Measurements from ENCODE around the gene GJA3.

Gene GJA3

GRCh38 chr13:20193162-20193906 is 32.5 kb upstream of the GJA3 start:
- TF ChIP-seq POLR2AphosphoS5 (IDR thresholded peaks at IDR 0.05; ENCODE audit: low read depth, low read length) = no peak

DNA sequence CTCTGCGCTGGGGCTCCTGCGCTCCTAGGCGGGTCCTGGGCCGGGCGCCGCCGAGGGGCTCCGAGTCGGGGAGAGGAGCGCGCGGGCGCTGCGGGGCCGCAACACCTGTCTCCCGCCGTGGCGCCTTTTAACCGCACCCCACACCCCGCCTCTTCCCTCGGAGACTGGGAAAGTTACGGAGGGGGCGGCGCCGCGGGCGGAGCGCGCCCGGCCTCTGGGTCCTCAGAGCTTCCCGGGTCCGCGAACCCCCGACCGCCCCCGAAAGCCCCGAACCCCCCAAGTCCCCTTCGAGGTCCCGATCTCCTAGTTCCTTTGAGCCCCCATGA is 31.9 kb upstream of the GJA3 start, which contains the start of gene GJB2:
Gene GJB2, minus strand, starts transcription at position 103 of the 326 bp plus-strand sequence. CDS start 3,357 bp downstream, outside the sequence.
- TF ChIP-seq POLR2AphosphoS5 (IDR thresholded peaks at IDR 0.05; ENCODE audit: low read depth, low read length) (no peak), TAF1 (IDR thresholded peaks at IDR 0.05; ENCODE audit: borderline replicate concordance, insufficient read depth, low read length) (no peak), SIN3A (IDR thresholded peaks at IDR 0.05; ENCODE audit: borderline replicate concordance, insufficient read depth, low read length) (no peak), FOXP2 (optimal IDR thresholded peaks at IDR 0.05; ENCODE audit: borderline replicate concordance, extremely low read depth, extremely low read length, insufficient read depth) (no peak)
- TF ChIP-seq, protein P1, sequence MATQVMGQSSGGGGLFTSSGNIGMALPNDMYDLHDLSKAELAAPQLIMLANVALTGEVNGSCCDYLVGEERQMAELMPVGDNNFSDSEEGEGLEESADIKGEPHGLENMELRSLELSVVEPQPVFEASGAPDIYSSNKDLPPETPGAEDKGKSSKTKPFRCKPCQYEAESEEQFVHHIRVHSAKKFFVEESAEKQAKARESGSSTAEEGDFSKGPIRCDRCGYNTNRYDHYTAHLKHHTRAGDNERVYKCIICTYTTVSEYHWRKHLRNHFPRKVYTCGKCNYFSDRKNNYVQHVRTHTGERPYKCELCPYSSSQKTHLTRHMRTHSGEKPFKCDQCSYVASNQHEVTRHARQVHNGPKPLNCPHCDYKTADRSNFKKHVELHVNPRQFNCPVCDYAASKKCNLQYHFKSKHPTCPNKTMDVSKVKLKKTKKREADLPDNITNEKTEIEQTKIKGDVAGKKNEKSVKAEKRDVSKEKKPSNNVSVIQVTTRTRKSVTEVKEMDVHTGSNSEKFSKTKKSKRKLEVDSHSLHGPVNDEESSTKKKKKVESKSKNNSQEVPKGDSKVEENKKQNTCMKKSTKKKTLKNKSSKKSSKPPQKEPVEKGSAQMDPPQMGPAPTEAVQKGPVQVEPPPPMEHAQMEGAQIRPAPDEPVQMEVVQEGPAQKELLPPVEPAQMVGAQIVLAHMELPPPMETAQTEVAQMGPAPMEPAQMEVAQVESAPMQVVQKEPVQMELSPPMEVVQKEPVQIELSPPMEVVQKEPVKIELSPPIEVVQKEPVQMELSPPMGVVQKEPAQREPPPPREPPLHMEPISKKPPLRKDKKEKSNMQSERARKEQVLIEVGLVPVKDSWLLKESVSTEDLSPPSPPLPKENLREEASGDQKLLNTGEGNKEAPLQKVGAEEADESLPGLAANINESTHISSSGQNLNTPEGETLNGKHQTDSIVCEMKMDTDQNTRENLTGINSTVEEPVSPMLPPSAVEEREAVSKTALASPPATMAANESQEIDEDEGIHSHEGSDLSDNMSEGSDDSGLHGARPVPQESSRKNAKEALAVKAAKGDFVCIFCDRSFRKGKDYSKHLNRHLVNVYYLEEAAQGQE (IDR thresholded peaks at IDR 0.05; ENCODE audit: insufficient read depth in 1 of 2, low read depth in 2 of 2, low read length in 2 of 2) = no peak

DNA sequence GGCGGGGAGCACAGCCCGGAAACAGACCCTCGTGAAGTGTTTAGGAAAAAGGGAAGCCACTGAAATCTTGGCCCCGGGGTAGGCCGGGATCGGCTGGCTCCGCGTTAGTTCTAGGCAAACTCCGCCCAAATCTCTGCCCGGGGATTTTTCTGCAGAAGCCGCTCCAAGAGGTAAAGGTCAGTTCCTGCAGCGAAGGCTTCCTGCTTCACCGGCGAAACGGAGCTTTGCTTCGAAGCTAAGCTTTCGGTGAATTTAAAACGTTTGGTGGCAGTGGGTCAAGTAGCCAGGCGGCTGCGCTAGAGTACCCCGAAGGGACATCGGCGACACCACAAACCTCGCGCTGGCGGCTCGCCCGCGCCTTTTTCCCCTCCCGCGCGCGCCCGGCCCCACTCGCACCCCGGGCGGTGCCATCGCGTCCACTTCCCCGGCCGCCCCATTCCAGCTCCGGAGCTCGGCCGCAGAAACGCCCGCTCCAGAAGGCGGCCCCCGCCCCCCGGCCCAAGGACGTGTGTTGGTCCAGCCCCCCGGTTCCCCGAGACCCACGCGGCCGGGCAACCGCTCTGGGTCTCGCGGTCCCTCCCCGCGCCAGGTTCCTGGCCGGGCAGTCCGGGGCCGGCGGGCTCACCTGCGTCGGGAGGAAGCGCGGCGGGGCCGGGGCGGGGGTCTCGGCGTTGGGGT is 31.4 kb upstream of the GJA3 start:
- no peak for TF ChIP-seq TAF1 (IDR thresholded peaks at IDR 0.05; ENCODE audit: borderline replicate concordance, insufficient read depth, low read length)

- TF ChIP-seq TAF1 (IDR thresholded peaks at IDR 0.05; ENCODE audit: borderline replicate concordance, insufficient read depth, low read length) (no peak), POLR2AphosphoS5 (IDR thresholded peaks at IDR 0.05; ENCODE audit: low read depth, low read length) (no peak)
Measured at GRCh38 chr13:20191311-20192157, 30.7 kb upstream of the GJA3 start.

- no peak for TF ChIP-seq POLR2AphosphoS5 (IDR thresholded peaks at IDR 0.05; ENCODE audit: low read depth, low read length)
- TF ChIP-seq SIN3A (IDR thresholded peaks at IDR 0.05; ENCODE audit: borderline replicate concordance, insufficient read depth, low read length) = no peak
- no peak for TF ChIP-seq TAF1 (IDR thresholded peaks at IDR 0.05; ENCODE audit: borderline replicate concordance, insufficient read depth, low read length)
- no peak for TF ChIP-seq FOXP2 (optimal IDR thresholded peaks at IDR 0.05; ENCODE audit: borderline replicate concordance, extremely low read depth, extremely low read length, insufficient read depth)
- TF ChIP-seq, protein P1 (IDR thresholded peaks at IDR 0.05; ENCODE audit: insufficient read depth in 1 of 2, low read depth in 2 of 2, low read length in 2 of 2) = no peak
Measured at GRCh38 chr13:20190481-20191310, 29.8 kb upstream of the GJA3 start.

GRCh38 chr13:20190076-20190475 is 29.2 kb upstream of the GJA3 start:
- TF ChIP-seq FOXP2 (optimal IDR thresholded peaks at IDR 0.05; ENCODE audit: borderline replicate concordance, extremely low read depth, extremely low read length, insufficient read depth) = no peak
- no peak for TF ChIP-seq SIN3A (IDR thresholded peaks at IDR 0.05; ENCODE audit: borderline replicate concordance, insufficient read depth, low read length)
- TF ChIP-seq TAF1 (IDR thresholded peaks at IDR 0.05; ENCODE audit: borderline replicate concordance, insufficient read depth, low read length) = no peak
